Osteoblast (primary cell): ENCODE measurements around the gene SPARC. TPM values are rescaled to one million over a fixed set of nuclear protein-coding genes. Genes with fewer than 3 reads are reported as not detected.

Experiments used
- DNase-seq: peaks from one replicate; pipeline ENCODE4 v3.0.0; 2011; ENCODE audit warnings: low spot score, mixed read lengths; ENCODE audit not compliant: insufficient read length; ENCODE audit errors: missing footprints
- H2AFZ ChIP-seq: 2 replicates; pipeline ENCODE4 v1.6.0; 2011; ENCODE audit warnings: mild to moderate bottlenecking, low read length
- H3K27ac ChIP-seq: 2 replicates; pipeline ENCODE4 v1.5.1; 2011; ENCODE audit warnings: mild to moderate bottlenecking, low read depth, low read length, moderate library complexity
- H3K27me3 ChIP-seq: 2 replicates; pipeline ENCODE4 v1.6.0; 2012; ENCODE audit warnings: mild to moderate bottlenecking, control low read depth, inconsistent platforms, low read length, moderate library complexity; ENCODE audit not compliant: insufficient read depth
- H3K36me3 ChIP-seq: 2 replicates; pipeline ENCODE4 v1.5.1; 2011; ENCODE audit warnings: mild to moderate bottlenecking, low read length, control low read depth, moderate library complexity; ENCODE audit not compliant: insufficient read depth
- H3K4me1 ChIP-seq: 2 replicates; pipeline ENCODE4 v1.5.1; 2011; ENCODE audit warnings: mild to moderate bottlenecking, low read length, control low read depth, moderate library complexity; ENCODE audit not compliant: insufficient read depth
- H3K4me2 ChIP-seq: 2 replicates; pipeline ENCODE4 v1.6.0; 2011; ENCODE audit warnings: mild to moderate bottlenecking, low read length; ENCODE audit not compliant: insufficient read depth
- H3K4me3 ChIP-seq: fragments of 200-600 bp; sonication (generic); 3 replicates; pipeline ENCODE4 v1.5.1; 2012; ENCODE audit warnings: mild to moderate bottlenecking, low read length, inconsistent platforms; ENCODE audit not compliant: insufficient read depth
- H3K79me2 ChIP-seq: 2 replicates; pipeline ENCODE4 v1.6.0; 2012; ENCODE audit warnings: mild to moderate bottlenecking, low read length, control low read depth, inconsistent platforms; ENCODE audit not compliant: insufficient read depth
- H3K9me3 ChIP-seq: 2 replicates; pipeline ENCODE4 v1.5.1; 2011; ENCODE audit warnings: low read depth, low read length, control low read depth
- H4K20me1 ChIP-seq: 2 replicates; pipeline ENCODE4 v1.6.0; 2012; ENCODE audit warnings: mild to moderate bottlenecking, low read length, control low read depth; ENCODE audit not compliant: insufficient read depth
- CTCF ChIP-seq: IDR thresholded peaks from 2 replicates; pipeline ENCODE4 v1.5.1; 2011; ENCODE audit warnings: mild to moderate bottlenecking, low read depth, low read length, moderate library complexity; ENCODE audit errors: extremely low read depth
- total RNA-seq: library from RNA; depleted of rRNA; stranded (reverse); fragments of >200 nt; gene quantifications from 2 replicates; pipeline ENCODE4 v1.2.3, GENCODE V29; 2012

Gene SPARC
- total RNA-seq, 1 donor, result 4,046 TPM

- no peaks in the 10 kb centered on the region for H3K36me3 ChIP-seq
- no peak overlapping the region for H3K4me2 ChIP-seq
- H4K20me1 ChIP-seq, result no peaks in the 10 kb centered on the region
- H3K27me3 ChIP-seq, result peaks cover 22% of the 10 kb centered on the region
- H3K4me1 ChIP-seq, result no peaks in the 10 kb centered on the region
- H2AFZ ChIP-seq, result no peak overlapping the region
- DNase-seq, result no peak
- no peaks in the 10 kb centered on the region for H3K9me3 ChIP-seq
- H3K27ac ChIP-seq, result no peak overlapping the region
- no peak for TF ChIP-seq CTCF
- no peak overlapping the region for H3K4me3 ChIP-seq
- H3K79me2 ChIP-seq, result no peaks in the 10 kb centered on the region
These were observed 64.2 kb downstream of the SPARC start for GRCh38 chr5:151622367-151623088.

- Histone ChIP-seq H3K4me3 (no peak overlapping the region), H3K27me3 (peaks cover 22% of the 10 kb centered on the region), H3K4me1 (no peaks in the 10 kb centered on the region), H3K79me2 (no peaks in the 10 kb centered on the region), H3K36me3 (no peaks in the 10 kb centered on the region), H3K9me3 (no peaks in the 10 kb centered on the region), H2AFZ (no peak overlapping the region), H3K4me2 (no peak overlapping the region), H4K20me1 (no peaks in the 10 kb centered on the region), H3K27ac (no peak overlapping the region)
- DNase-seq, result no peak
- no peak for TF ChIP-seq CTCF
These were observed 66.3 kb downstream of the SPARC start for GRCh38 chr5:151620461-151620840.

GRCh38 chr5:151619812-151620460, 66.8 kb downstream of the SPARC start:
- Histone ChIP-seq H3K4me3 (no peak overlapping the region), H3K79me2 (no peaks in the 10 kb centered on the region), H3K4me2 (no peak overlapping the region), H3K36me3 (no peaks in the 10 kb centered on the region), H3K4me1 (no peaks in the 10 kb centered on the region), H3K27ac (no peak overlapping the region), H3K27me3 (peaks cover 22% of the 10 kb centered on the region), H3K9me3 (no peaks in the 10 kb centered on the region), H4K20me1 (no peaks in the 10 kb centered on the region), H2AFZ (no peak overlapping the region)
- no peak for TF ChIP-seq CTCF
- no peak for DNase-seq

GRCh38 chr5:151618907-151619306, 67.8 kb downstream of the SPARC start:
- Histone ChIP-seq H3K4me1 (no peaks in the 10 kb centered on the region), H3K9me3 (no peaks in the 10 kb centered on the region), H3K27ac (no peak overlapping the region), H3K79me2 (no peaks in the 10 kb centered on the region), H3K27me3 (peaks cover 25% of the 10 kb centered on the region), H3K4me2 (no peak overlapping the region), H4K20me1 (no peaks in the 10 kb centered on the region), H3K36me3 (no peaks in the 10 kb centered on the region), H3K4me3 (no peak overlapping the region), H2AFZ (no peak overlapping the region)
- DNase-seq, result no peak
- TF ChIP-seq CTCF, result no peak
